ENCODE results near the gene PTGDR2. TPM values are rescaled to one million over a fixed set of nuclear protein-coding genes. Genes with fewer than 3 reads are reported as not detected.

PTGDR2 gene
- total and polyA plus RNA-seq, 8 donors = 0.09 to 5.7 (median 0.43) TPM

- H3K9me3 ChIP-seq = no peaks in the 10 kb centered on the region
- peak in 3 of 4 donors; percentile 15 to 66 (median 30) for ATAC-seq
- H3K27ac ChIP-seq = no peak overlapping the region
- intact Hi-C loops (cut with DNase I) = no loop called here
- no peak for FAIRE-seq
- H3K4me3 ChIP-seq = no peak overlapping the region
- TF ChIP-seq CTCF (IDR thresholded peaks at IDR 0.05) = no peak
- DNase-seq = no peak
- H3K4me1 ChIP-seq = no peaks in the 10 kb centered on the region
- WGBS, 2 donors = 63 to 64% methylated on average over 3 of the region's 3 CpGs
- H3K36me3 ChIP-seq = no peaks in the 10 kb centered on the region
- no peaks in the 10 kb centered on the region for H3K27me3 ChIP-seq
These were observed 14.5 kb upstream of the PTGDR2 start for GRCh38 chr11:60870276-60870675.

DNA sequence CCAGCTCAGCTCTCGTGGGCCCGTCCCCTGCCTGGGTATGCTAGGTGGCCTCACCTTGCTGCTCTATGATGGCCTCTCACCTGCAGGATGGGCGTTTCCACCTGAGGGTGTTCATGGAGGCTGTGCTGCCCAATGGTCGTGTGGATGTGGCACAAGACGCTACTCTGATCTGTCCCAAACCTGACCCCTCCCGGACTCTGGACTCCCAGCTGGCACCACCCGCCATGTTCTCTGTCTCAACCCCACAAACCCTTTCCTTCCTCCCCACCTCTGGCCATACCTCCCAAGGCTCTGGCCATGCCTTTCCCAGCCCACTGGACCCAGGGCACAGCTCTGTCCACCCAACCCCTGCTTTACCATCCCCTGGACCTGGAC, 13.7 kb upstream of the PTGDR2 start:
- ATAC-seq = no peak

GRCh38 chr11:60868682-60869450, 13.1 kb upstream of the PTGDR2 start:
- DNase-seq = no peak
- Histone ChIP-seq H3K9me3 (no peaks in the 10 kb centered on the region), H3K36me3 (no peaks in the 10 kb centered on the region), H3K27me3 (no peaks in the 10 kb centered on the region), H3K4me1 (no peaks in the 10 kb centered on the region), H3K27ac (no peak overlapping the region), H3K4me3 (no peak overlapping the region)
- intact Hi-C loops (cut with DNase I) = no loop called here
- no peak for ATAC-seq
- FAIRE-seq = no peak
- TF ChIP-seq CTCF (IDR thresholded peaks at IDR 0.05) = no peak
- WGBS, 2 donors = 59 to 70% methylated on average over 10 of the region's 10 CpGs

More for the DNA sequence above, 13.7 kb upstream of the PTGDR2 start:
- FAIRE-seq (no peak), DNase-seq (no peak)
- 83 to 87% methylated on average over 6 to 7 of the region's 7 CpGs for WGBS, 2 donors
- H3K36me3 ChIP-seq = no peaks in the 10 kb centered on the region
- H3K4me3 ChIP-seq = no peak overlapping the region
- no peaks in the 10 kb centered on the region for H3K27me3 ChIP-seq
- TF ChIP-seq CTCF (IDR thresholded peaks at IDR 0.05) = no peak
- H3K9me3 ChIP-seq = no peaks in the 10 kb centered on the region
- H3K27ac ChIP-seq = no peak overlapping the region
- H3K4me1 ChIP-seq = no peaks in the 10 kb centered on the region
- intact Hi-C loops (cut with DNase I) = no loop called here

- Histone ChIP-seq H3K27ac (no peak overlapping the region), H3K36me3 (no peaks in the 10 kb centered on the region), H3K4me3 (no peak overlapping the region), H3K4me1 (no peaks in the 10 kb centered on the region), H3K27me3 (no peaks in the 10 kb centered on the region), H3K9me3 (no peaks in the 10 kb centered on the region)
- DNase-seq (peak in 1 of 6 donors; percentile 3), FAIRE-seq (no peak), ATAC-seq (no peak)
- WGBS, 2 donors = 71 to 79% methylated on average over 10 of the region's 10 CpGs
- intact Hi-C loops (cut with DNase I) = no loop called here
- no peak for TF ChIP-seq CTCF (IDR thresholded peaks at IDR 0.05)
These were observed 12.3 kb upstream of the PTGDR2 start for GRCh38 chr11:60867871-60868681.
